ENCODE measurements around the gene RRP15. TPM values are rescaled to one million over a fixed set of nuclear protein-coding genes. Genes with fewer than 3 reads are reported as not detected.
A peak's percentile ranks its signal among the peaks of the same experiment; 100 is the strongest.

The RRP15 gene
- total and polyA plus RNA-seq, 10 donors: 2.2 to 22.7 (median 10.6) TPM

- Histone ChIP-seq H3K4me3 (no peak overlapping the region), H3K27ac (no peak overlapping the region), H3K4me1 (no peaks in the 10 kb centered on the region), H3K27me3 (replicated peaks in 1 of 7) (no peaks in the 10 kb centered on the region), H3K36me3 (no peaks in the 10 kb centered on the region), H3K9me3 (no peaks in the 10 kb centered on the region)
- WGBS, 5 donors: 71 to 80% (median 77%) methylated on average over 4 of the region's 4 CpGs
- TF ChIP-seq POLR2A (IDR thresholded peaks at IDR 0.05) (no peak), POLR2AphosphoS5 (IDR thresholded peaks at IDR 0.05) (no peak), CTCF (IDR thresholded peaks at IDR 0.05 in 8 of 11, conservative IDR thresholded peaks at IDR 0.05 in 3 of 11) (no peak)
- intact Hi-C loops (cut with DNase I; ENCODE audit: low total_unique reads): no loop called here
- DNase-seq: no peak
These were observed 82.0 kb downstream of the RRP15 start for GRCh38 chr1:218367118-218367517.

- intact Hi-C loops (cut with DNase I; ENCODE audit: low total_unique reads): no loop called here
- no peaks in the 10 kb centered on the region for H3K36me3 ChIP-seq
- H3K9me3 ChIP-seq: no peaks in the 10 kb centered on the region
- TF ChIP-seq CTCF (IDR thresholded peaks at IDR 0.05 in 8 of 11, conservative IDR thresholded peaks at IDR 0.05 in 3 of 11): no peak
- H3K27ac ChIP-seq: no peak overlapping the region
- H3K27me3 ChIP-seq (replicated peaks in 1 of 7): no peaks in the 10 kb centered on the region
- peaks cover 0 to 2% (median 0%) of the 10 kb centered on the region in 6 donors for H3K4me1 ChIP-seq
- WGBS, 5 donors: 74 to 95% (median 81%) methylated on average over 7 of the region's 7 CpGs
- H3K4me3 ChIP-seq: no peak overlapping the region
- no peak for DNase-seq
These were observed 83.6 kb downstream of the RRP15 start for GRCh38 chr1:218368686-218369085.

- no peak overlapping the region for H3K4me3 ChIP-seq
- H3K27ac ChIP-seq: peak overlapping the region in 6 of 8 donors; percentile 7 to 53 (median 27)
- no peak for DNase-seq
- no peaks in the 10 kb centered on the region for H3K36me3 ChIP-seq
- no peaks in the 10 kb centered on the region for H3K9me3 ChIP-seq
- H3K4me1 ChIP-seq: peaks cover 0 to 14% (median 5%) of the 10 kb centered on the region in 6 donors
- intact Hi-C loops (cut with DNase I; ENCODE audit: low total_unique reads): no loop called here
- H3K27me3 ChIP-seq (replicated peaks in 1 of 7): no peaks in the 10 kb centered on the region
- TF ChIP-seq CTCF (IDR thresholded peaks at IDR 0.05 in 8 of 11, conservative IDR thresholded peaks at IDR 0.05 in 3 of 11) (no peak), POLR2AphosphoS5 (IDR thresholded peaks at IDR 0.05) (no peak), POLR2A (IDR thresholded peaks at IDR 0.05) (no peak)
- WGBS, 5 donors: 69 to 85% (median 80%) methylated on average over 2 of the region's 2 CpGs
These were observed 84.8 kb downstream of the RRP15 start for GRCh38 chr1:218369688-218370511.

GRCh38 chr1:218371927-218372672, 87.0 kb downstream of the RRP15 start:
- TF ChIP-seq CTCF (IDR thresholded peaks at IDR 0.05 in 8 of 11, conservative IDR thresholded peaks at IDR 0.05 in 3 of 11) (no peak), POLR2A (IDR thresholded peaks at IDR 0.05) (no peak), POLR2AphosphoS5 (IDR thresholded peaks at IDR 0.05) (no peak)
- H3K4me1 ChIP-seq: peaks cover 0 to 21% (median 6%) of the 10 kb centered on the region in 6 donors
- no peak overlapping the region for H3K27ac ChIP-seq
- no peaks in the 10 kb centered on the region for H3K27me3 ChIP-seq (replicated peaks in 1 of 7)
- intact Hi-C loops (cut with DNase I; ENCODE audit: low total_unique reads): no loop called here
- no peaks in the 10 kb centered on the region for H3K36me3 ChIP-seq
- DNase-seq: no peak
- WGBS, 5 donors: 79 to 87% (median 83%) methylated on average over 8 of the region's 8 CpGs
- no peaks in the 10 kb centered on the region for H3K9me3 ChIP-seq
- no peak overlapping the region for H3K4me3 ChIP-seq
